Keratinocyte (primary cell): Measurements from ENCODE around the gene AFF4. TPM values are rescaled to one million over a fixed set of nuclear protein-coding genes. Genes with fewer than 3 reads are reported as not detected.

Experiments used
- DNase-seq: peaks from one replicate; pipeline ENCODE4 v3.0.0-alpha.2; 2011; ENCODE audit warnings: low read depth, missing footprints, low spot score
- FAIRE-seq: peaks from 2 replicates; lab custom pipeline; 2011; peaks lifted over from hg19 to GRCh38; lab: Jason Lieb, UNC
- H2AFZ ChIP-seq: 2 replicates; pipeline ENCODE4 v1.6.0; 2012; ENCODE audit warnings: low read length, control low read depth, inconsistent platforms; ENCODE audit not compliant: control insufficient read depth
- H3K27ac ChIP-seq: 2 replicates; pipeline ENCODE4 v1.5.1; 2011; ENCODE audit warnings: low read length; ENCODE audit not compliant: control insufficient read depth, insufficient read depth
- H3K27me3 ChIP-seq: 3 replicates; pipeline ENCODE4 v1.6.0; 2011; ENCODE audit warnings: low read length; ENCODE audit not compliant: control insufficient read depth, insufficient read depth; ENCODE audit errors: extremely low read depth
- H3K36me3 ChIP-seq, 2 experiments: 2 replicates in 1 of 2; 3 replicates in 1 of 2; pipeline ENCODE4 v1.5.1; 2011; ENCODE audit warnings: low read length in 2 of 2, mild to moderate bottlenecking in 1 of 2; ENCODE audit not compliant: control insufficient read depth in 2 of 2, insufficient read depth in 2 of 2; ENCODE audit errors: extremely low read depth in 1 of 2
- H3K4me1 ChIP-seq: 3 replicates; pipeline ENCODE4 v1.5.1; 2011; ENCODE audit warnings: low read length; ENCODE audit not compliant: control insufficient read depth, insufficient read depth; ENCODE audit errors: extremely low read depth
- H3K4me2 ChIP-seq: 3 replicates; pipeline ENCODE4 v1.6.0; 2011; ENCODE audit warnings: low read depth, low read length; ENCODE audit not compliant: control insufficient read depth, insufficient read depth; ENCODE audit errors: extremely low read depth
- H3K4me3 ChIP-seq, 3 experiments: fragments of 200-600 bp in 1 of 3; sonication (generic) in 1 of 3; 2 replicates in 2 of 3; 3 replicates in 1 of 3; pipeline ENCODE4 v1.5.1; 2011 to 2016; ENCODE audit warnings: low read length in 3 of 3, mild to moderate bottlenecking in 3 of 3, control low read depth in 2 of 3, inconsistent platforms in 1 of 3, low read depth in 1 of 3, mixed read lengths in 1 of 3, mixed run types in 1 of 3, moderate library complexity in 1 of 3; ENCODE audit not compliant: control insufficient read depth in 2 of 3, insufficient read depth in 2 of 3; ENCODE audit errors: extremely low read depth in 1 of 3
- H3K79me2 ChIP-seq: 2 replicates; pipeline ENCODE4 v1.6.0; 2012; ENCODE audit warnings: low read length; ENCODE audit not compliant: control insufficient read depth, insufficient read depth
- H3K9ac ChIP-seq: 3 replicates; pipeline ENCODE4 v1.6.0; 2011; ENCODE audit warnings: low read length; ENCODE audit not compliant: control insufficient read depth, insufficient read depth; ENCODE audit errors: extremely low read depth
- H3K9me1 ChIP-seq: 3 replicates; pipeline ENCODE4 v1.6.0; 2011; ENCODE audit warnings: low read length; ENCODE audit not compliant: control insufficient read depth, insufficient read depth; ENCODE audit errors: extremely low read depth
- H3K9me3 ChIP-seq: 2 replicates; pipeline ENCODE4 v1.5.1; 2012; ENCODE audit warnings: low read depth, low read length; ENCODE audit not compliant: control insufficient read depth
- H4K20me1 ChIP-seq: 3 replicates; pipeline ENCODE4 v1.6.0; 2011; ENCODE audit warnings: low read length; ENCODE audit not compliant: control insufficient read depth, insufficient read depth; ENCODE audit errors: extremely low read depth
- CTCF ChIP-seq, 3 experiments: IDR thresholded peaks in 1 of 3; conservative IDR thresholded peaks in 1 of 3; optimal IDR thresholded peaks in 1 of 3; 2 replicates in 2 of 3; 3 replicates in 1 of 3; pipeline versions ENCODE3 to v1.5.1; 2011; ENCODE audit warnings: low read length in 3 of 3, mild to moderate bottlenecking in 3 of 3, moderate library complexity in 2 of 3, control low read depth in 1 of 3, inconsistent platforms in 1 of 3; ENCODE audit not compliant: insufficient read depth in 2 of 3; ENCODE audit errors: extremely low read depth in 1 of 3
- EZH2 ChIP-seq: IDR thresholded peaks from one replicate; pipeline ENCODE4 v1.6.1; 2012; ENCODE audit warnings: inconsistent platforms, mild to moderate bottlenecking, low read length, moderate library complexity
- dilution Hi-C: fragments of 300-500 bp; cut with MboI; formaldehyde crosslinking; loops from one replicate; pipeline ENCODE4 v1.7.0; 2020; ENCODE audit warnings: low sequenced_read_pairs; ENCODE audit not compliant: extremely low pct_ligation_motif_present
- polyA plus RNA-seq, 5 experiments: library from polyadenylated mRNA; depleted of rRNA in 3 of 5; stranded (reverse) in 3 of 5; stranded (forward) in 1 of 5; unstranded in 1 of 5; fragments of >200 nt; gene quantifications; 1 replicate in 1 of 5; 2 replicates in 3 of 5; 3 replicates in 1 of 5; pipeline versions ENCODE4 v1.2.1 to v1.2.3, GENCODE V29; 2011 to 2012; ENCODE audit warnings: missing spikeins in 2 of 5, low read depth in 1 of 5, low replicate concordance in 1 of 5

Gene AFF4
- polyA plus RNA-seq, 1 donor (not counting 4 experiments of a cell fraction or from before 2014, with no cell fraction given): 51.3 TPM

DNA sequence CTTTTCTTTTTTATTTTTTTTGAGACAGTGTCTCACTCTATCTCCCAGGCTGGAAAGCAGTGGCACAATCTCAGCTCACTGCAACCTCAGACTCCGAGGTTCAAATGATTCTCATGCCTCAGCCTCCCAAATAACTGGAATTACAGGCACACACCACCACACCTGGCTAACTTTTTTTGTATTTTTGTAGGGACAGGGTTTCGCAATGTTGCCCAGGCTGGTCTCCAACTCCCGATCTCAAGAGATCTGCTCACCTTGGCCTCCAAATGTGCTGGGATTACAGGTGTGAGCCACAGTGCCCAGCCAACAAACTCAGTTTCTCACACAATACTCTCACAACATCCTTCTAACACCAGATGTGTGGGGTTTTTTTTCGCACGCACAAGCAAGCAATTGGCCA is 22.1 kb downstream of the AFF4 start:
- no peak overlapping the region for H3K4me2 ChIP-seq
- no peak overlapping the region for H3K27ac ChIP-seq
- FAIRE-seq (no peak), DNase-seq (no peak)
- no peaks in the 10 kb centered on the region for H3K27me3 ChIP-seq
- no peak for TF ChIP-seq CTCF (optimal IDR thresholded peaks at IDR 0.05 in 1 of 3, IDR thresholded peaks at IDR 0.05 in 1 of 3, conservative IDR thresholded peaks at IDR 0.05 in 1 of 3; ENCODE audit: extremely low read depth in 1 of 3, insufficient read depth in 2 of 3, low read length in 3 of 3)
- TF ChIP-seq EZH2: no peak
- no peak overlapping the region for H3K4me3 ChIP-seq
- H3K9ac ChIP-seq: no peak overlapping the region
- dilution Hi-C loops: no loop called here
- no peaks in the 10 kb centered on the region for H3K4me1 ChIP-seq
- no peaks in the 10 kb centered on the region for H3K9me1 ChIP-seq
- H3K36me3 ChIP-seq: peaks cover 1 to 5% of the 10 kb centered on the region in 2 experiments
- H3K79me2 ChIP-seq: peaks cover 90% of the 10 kb centered on the region
- peaks cover 10% of the 10 kb centered on the region for H4K20me1 ChIP-seq
- no peak overlapping the region for H2AFZ ChIP-seq
- no peaks in the 10 kb centered on the region for H3K9me3 ChIP-seq

DNA sequence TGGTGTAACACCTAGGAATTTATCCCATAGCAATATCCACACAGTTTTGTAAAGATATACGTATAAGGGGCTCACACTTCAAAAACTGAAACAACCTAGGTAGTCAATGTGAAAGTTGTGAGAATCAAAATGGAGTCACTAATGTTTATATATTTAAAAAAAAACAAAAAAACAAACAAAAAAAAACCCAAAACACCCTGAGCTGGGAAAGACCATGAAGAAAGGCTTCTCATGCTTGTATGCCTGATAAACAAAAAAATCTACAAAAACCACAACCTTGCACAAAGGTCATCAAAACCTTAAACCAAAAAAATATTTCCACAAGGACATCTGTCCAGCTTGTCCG is 35.4 kb downstream of the AFF4 start:
- H2AFZ ChIP-seq: no peak overlapping the region
- no peak overlapping the region for H3K4me3 ChIP-seq
- TF ChIP-seq CTCF (optimal IDR thresholded peaks at IDR 0.05 in 1 of 3, IDR thresholded peaks at IDR 0.05 in 1 of 3, conservative IDR thresholded peaks at IDR 0.05 in 1 of 3; ENCODE audit: extremely low read depth in 1 of 3, insufficient read depth in 2 of 3, low read length in 3 of 3) (no peak), EZH2 (no peak)
- no peak for DNase-seq
- no peak overlapping the region for H3K9ac ChIP-seq
- H3K4me1 ChIP-seq: no peaks in the 10 kb centered on the region
- dilution Hi-C loops: no loop called here
- no peaks in the 10 kb centered on the region for H3K9me3 ChIP-seq
- no peaks in the 10 kb centered on the region for H4K20me1 ChIP-seq
- H3K36me3 ChIP-seq: peaks cover 15 to 23% of the 10 kb centered on the region in 2 experiments
- H3K27me3 ChIP-seq: no peaks in the 10 kb centered on the region
- no peak overlapping the region for H3K27ac ChIP-seq
- H3K79me2 ChIP-seq: peaks cover 48% of the 10 kb centered on the region
- no peak for FAIRE-seq
- no peaks in the 10 kb centered on the region for H3K9me1 ChIP-seq
- no peak overlapping the region for H3K4me2 ChIP-seq
